Left lung (tissue), 10 donors: ENCODE results near the gene CSNK2A1. TPM values are rescaled to one million over a fixed set of nuclear protein-coding genes. Genes with fewer than 3 reads are reported as not detected.

ENCODE experiments used
- ATAC-seq: fragments of 200-7000 bp; cut with Tn5 transposase; one replicate; pipeline ENCODE4 v1.9.1; 2020; ENCODE audit warnings: moderate library complexity
- DNase-seq, 4 donors: peaks; one replicate each; pipeline ENCODE4 v3.0.0-alpha.2; 2013 to 2020
- H3K27ac ChIP-seq, 2 donors: fragments of 200-600 bp; sonication (generic) in 1 of 2; one replicate each; pipeline versions ENCODE4 v1.5.0 to v1.8.0; 2020 to 2021
- H3K27me3 ChIP-seq, 2 donors: fragments of 200-600 bp; sonication (generic) in 1 of 2; one replicate each; pipeline versions ENCODE4 v1.5.0 to v1.8.0; 2020 to 2021
- H3K36me3 ChIP-seq, 2 donors: fragments of 200-600 bp; sonication (generic) in 1 of 2; one replicate each; pipeline versions ENCODE4 v1.5.0 to v1.8.0; 2020 to 2021
- H3K4me1 ChIP-seq, 2 donors: fragments of 200-600 bp; one replicate each; pipeline ENCODE4 v1.8.0; 2021
- H3K4me3 ChIP-seq, 2 donors: fragments of 200-600 bp; sonication (generic) in 1 of 2; one replicate each; pipeline versions ENCODE4 v1.5.0 to v1.8.0; 2020 to 2021; ENCODE audit warnings: mild to moderate bottlenecking in 1 of 2
- H3K9me3 ChIP-seq, 2 donors: fragments of 200-600 bp; sonication (generic) in 1 of 2; one replicate each; pipeline versions ENCODE4 v1.5.0 to v1.8.0; 2020 to 2021
- intact Hi-C, 2 donors: fragments of 100-400 bp; cut with DNase I; formaldehyde crosslinking; loops; one replicate each; pipeline versions ENCODE4 v1.11.2 to v1.14.2; 2022
- polyA plus RNA-seq, 6 donors: library from polyadenylated mRNA; unstranded; fragments of 120-200 nt; gene quantifications; one replicate each; pipeline ENCODE4 v1.2.1, GENCODE V29; 2013; ENCODE audit not compliant: insufficient read length in 6 of 6
- total RNA-seq, 2 donors: library from RNA; stranded (reverse); fragmentation: NEBNext Ultra II Directional; extraction: Animal tissue kit (Norgen Biotek cat#: 25700); gene quantifications; one replicate each; pipeline ENCODE4 v1.2.1, GENCODE V29; 2021
- TF ChIP-seq, protein P1 (sequence below), 2 donors: fragments of 200-600 bp; sonication (generic) in 1 of 2; IDR thresholded peaks; one replicate each; pipeline versions ENCODE4 v1.5.0 to v1.8.0; 2021; ENCODE audit warnings: antibody characterized with exemption in 2 of 2
- donor health status: DM: no; HTN: yes; CAD: no.
- donor health status: DM: no; HTN: no; CAD: no.

The CSNK2A1 gene
- total and polyA plus RNA-seq, 8 donors = 78.5 to 157 (median 133) TPM

DNA sequence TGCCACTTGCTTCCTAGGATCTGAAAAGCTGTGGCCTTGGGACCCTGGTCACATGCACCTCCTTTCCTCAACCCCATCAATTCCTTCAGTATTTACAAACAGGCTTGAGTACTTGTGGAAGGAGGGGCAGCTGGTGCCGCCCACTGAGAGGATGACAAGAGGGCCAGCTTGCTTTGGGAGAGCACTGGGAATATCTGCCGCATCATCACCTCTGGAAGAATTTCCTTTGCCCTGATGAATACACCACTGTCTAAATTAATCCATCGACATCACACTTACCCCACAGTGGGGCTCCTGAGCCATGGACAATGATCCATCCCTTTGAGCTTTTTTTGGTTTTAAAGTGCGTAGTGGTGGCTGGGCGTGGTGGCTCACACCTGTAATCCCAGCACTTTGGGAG, 107.1 kb downstream of the CSNK2A1 start:
- Histone ChIP-seq H3K27ac (no peak overlapping the region), H3K9me3 (no peaks in the 10 kb centered on the region), H3K27me3 (no peaks in the 10 kb centered on the region), H3K4me1 (peaks cover 0 to 26% of the 10 kb centered on the region in 2 donors), H3K36me3 (peaks cover 0 to 92% of the 10 kb centered on the region in 2 donors), H3K4me3 (no peak overlapping the region)
- no peak for ATAC-seq
- no peak for DNase-seq
- TF ChIP-seq, protein P1, sequence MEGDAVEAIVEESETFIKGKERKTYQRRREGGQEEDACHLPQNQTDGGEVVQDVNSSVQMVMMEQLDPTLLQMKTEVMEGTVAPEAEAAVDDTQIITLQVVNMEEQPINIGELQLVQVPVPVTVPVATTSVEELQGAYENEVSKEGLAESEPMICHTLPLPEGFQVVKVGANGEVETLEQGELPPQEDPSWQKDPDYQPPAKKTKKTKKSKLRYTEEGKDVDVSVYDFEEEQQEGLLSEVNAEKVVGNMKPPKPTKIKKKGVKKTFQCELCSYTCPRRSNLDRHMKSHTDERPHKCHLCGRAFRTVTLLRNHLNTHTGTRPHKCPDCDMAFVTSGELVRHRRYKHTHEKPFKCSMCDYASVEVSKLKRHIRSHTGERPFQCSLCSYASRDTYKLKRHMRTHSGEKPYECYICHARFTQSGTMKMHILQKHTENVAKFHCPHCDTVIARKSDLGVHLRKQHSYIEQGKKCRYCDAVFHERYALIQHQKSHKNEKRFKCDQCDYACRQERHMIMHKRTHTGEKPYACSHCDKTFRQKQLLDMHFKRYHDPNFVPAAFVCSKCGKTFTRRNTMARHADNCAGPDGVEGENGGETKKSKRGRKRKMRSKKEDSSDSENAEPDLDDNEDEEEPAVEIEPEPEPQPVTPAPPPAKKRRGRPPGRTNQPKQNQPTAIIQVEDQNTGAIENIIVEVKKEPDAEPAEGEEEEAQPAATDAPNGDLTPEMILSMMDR (IDR thresholded peaks at IDR 0.05) = no peak
- intact Hi-C loops = no loop called here

DNA sequence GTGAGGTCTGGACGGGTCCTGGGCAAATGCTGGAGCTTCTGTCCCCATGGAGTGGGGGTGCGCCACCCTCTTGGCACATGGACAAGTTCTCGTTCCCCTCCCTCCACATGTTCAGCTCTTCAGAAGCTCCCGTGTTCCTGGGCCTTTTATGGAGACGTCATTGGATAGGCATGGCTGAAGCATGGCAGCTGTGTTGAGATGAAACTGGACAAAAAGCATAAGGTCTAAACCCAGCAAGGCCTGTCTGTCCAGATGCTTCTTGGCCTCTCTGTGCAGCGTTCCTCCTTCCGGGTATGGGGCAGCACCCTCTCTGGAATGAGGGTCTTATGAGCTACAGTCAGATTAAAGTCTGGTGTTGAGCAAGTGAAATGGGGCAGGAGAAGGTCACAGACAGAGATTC, 108.0 kb downstream of the CSNK2A1 start:
- Histone ChIP-seq H3K36me3 (peaks cover 0 to 92% of the 10 kb centered on the region in 2 donors), H3K4me3 (no peak overlapping the region), H3K4me1 (peaks cover 0 to 26% of the 10 kb centered on the region in 2 donors), H3K27ac (no peak overlapping the region), H3K9me3 (no peaks in the 10 kb centered on the region), H3K27me3 (no peaks in the 10 kb centered on the region)
- TF ChIP-seq, protein P1 (IDR thresholded peaks at IDR 0.05) = no peak
- intact Hi-C loops = no loop called here
- no peak for ATAC-seq
- DNase-seq = no peak

DNA sequence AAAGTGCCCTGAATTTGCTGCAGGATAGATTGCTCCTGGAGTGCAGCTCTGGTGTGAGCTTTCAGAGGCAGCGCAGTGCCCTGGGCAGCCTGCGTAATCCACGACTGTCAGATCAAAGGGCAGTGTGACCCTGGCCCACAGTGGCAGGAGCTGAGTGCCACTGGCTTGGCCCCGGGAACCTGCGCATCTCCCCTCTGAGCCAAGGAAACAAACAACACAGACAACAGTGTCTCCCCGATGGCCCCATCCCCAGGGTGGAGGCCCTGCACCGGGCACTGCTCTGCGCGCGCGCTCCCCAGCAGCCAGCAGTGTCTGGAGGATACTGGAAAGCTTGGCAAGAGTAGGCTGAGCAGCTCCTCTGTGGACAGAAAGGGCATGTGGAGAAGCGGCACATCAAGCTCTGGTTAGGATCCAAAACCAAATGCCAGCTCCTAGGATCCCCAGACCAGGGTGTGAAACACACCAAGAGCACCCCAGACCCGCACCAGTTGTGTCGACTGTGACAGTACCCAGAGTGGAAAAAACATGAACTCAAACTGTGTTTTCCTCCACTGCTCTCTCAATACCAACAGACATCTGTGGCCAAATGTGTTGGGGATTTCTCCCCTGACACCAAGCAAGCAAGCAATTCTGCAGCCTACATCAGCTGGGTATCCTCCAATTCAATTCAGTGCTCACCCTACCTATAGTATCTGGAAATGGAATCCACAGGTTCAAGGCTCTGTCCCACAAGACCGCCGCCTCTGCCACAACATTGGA, 108.8 kb downstream of the CSNK2A1 start:
- DNase-seq = no peak
- Histone ChIP-seq H3K27ac (no peak overlapping the region), H3K4me1 (peaks cover 0 to 26% of the 10 kb centered on the region in 2 donors), H3K27me3 (no peaks in the 10 kb centered on the region), H3K9me3 (no peaks in the 10 kb centered on the region), H3K4me3 (no peak overlapping the region), H3K36me3 (peaks cover 0 to 92% of the 10 kb centered on the region in 2 donors)
- TF ChIP-seq, protein P1 (IDR thresholded peaks at IDR 0.05) = no peak
- ATAC-seq = no peak
- intact Hi-C loops = no loop called here

DNA sequence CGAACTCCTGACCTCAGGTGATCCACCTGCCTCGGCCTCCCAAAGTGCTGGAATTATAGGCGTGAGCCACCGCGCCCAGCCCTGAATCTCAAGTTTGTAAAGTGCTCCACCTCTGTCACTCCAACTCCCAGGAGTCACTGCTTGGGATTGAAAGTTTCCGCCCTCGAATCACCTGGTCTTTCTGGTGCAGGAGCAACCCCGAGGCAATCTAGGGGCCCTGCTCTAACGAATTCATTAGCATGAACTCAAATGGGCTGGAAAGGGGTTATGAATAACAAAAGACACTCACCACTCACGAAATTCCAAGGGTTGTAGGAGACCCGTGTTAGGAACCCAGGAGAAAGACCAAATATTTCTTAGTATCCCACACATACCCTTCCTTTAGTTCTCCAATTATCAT, 109.4 kb downstream of the CSNK2A1 start:
- TF ChIP-seq, protein P1 (IDR thresholded peaks at IDR 0.05) = no peak
- intact Hi-C loops = no loop called here
- DNase-seq (no peak), ATAC-seq (no peak)
- Histone ChIP-seq H3K4me3 (no peak overlapping the region), H3K27me3 (no peaks in the 10 kb centered on the region), H3K4me1 (peaks cover 0 to 21% of the 10 kb centered on the region in 2 donors), H3K36me3 (peaks cover 0 to 92% of the 10 kb centered on the region in 2 donors), H3K27ac (no peak overlapping the region), H3K9me3 (no peaks in the 10 kb centered on the region)

DNA sequence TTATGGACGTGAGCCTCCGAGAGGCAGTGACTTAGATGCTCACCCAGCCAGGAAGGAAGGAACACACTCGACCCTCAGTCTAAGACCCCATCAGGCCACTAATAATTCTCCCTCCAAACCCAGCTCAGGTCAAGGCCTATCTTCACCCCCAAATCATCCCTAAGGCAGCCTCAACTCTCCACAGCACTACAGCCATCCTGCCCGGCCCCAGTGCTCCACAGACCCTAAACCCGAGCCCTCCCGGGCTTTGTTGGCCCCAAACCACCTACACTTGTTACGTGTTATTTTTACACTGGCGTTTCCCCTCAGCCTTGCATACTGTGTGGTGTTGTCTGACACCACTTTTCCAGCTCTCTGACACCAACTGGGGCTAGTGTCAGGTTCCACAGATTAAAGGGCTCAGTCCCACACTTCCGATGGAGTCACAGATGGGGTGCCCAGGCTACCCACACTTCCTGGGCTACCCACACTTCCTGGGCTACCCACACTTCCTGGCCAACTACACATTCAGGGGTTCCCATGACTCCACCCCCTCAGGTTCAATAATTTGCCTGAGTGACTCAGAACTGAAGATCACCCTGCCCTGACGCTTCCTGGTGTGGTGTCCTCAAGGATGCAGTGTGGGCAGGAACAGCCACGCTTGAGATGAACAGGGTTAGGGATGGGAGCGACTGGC, 110.2 kb downstream of the CSNK2A1 start:
- Histone ChIP-seq H3K4me3 (no peak overlapping the region), H3K27ac (peak overlapping the region in 1 of 2 donors; percentile 23), H3K27me3 (no peaks in the 10 kb centered on the region), H3K9me3 (no peaks in the 10 kb centered on the region), H3K4me1 (peaks cover 0 to 13% of the 10 kb centered on the region in 2 donors), H3K36me3 (peaks cover 0 to 92% of the 10 kb centered on the region in 2 donors)
- TF ChIP-seq, protein P1 (IDR thresholded peaks at IDR 0.05) = no peak
- DNase-seq (no peak), ATAC-seq (no peak)
- intact Hi-C loops = no loop called here
